Measurements from ENCODE around the gene NEK7.

DNA sequence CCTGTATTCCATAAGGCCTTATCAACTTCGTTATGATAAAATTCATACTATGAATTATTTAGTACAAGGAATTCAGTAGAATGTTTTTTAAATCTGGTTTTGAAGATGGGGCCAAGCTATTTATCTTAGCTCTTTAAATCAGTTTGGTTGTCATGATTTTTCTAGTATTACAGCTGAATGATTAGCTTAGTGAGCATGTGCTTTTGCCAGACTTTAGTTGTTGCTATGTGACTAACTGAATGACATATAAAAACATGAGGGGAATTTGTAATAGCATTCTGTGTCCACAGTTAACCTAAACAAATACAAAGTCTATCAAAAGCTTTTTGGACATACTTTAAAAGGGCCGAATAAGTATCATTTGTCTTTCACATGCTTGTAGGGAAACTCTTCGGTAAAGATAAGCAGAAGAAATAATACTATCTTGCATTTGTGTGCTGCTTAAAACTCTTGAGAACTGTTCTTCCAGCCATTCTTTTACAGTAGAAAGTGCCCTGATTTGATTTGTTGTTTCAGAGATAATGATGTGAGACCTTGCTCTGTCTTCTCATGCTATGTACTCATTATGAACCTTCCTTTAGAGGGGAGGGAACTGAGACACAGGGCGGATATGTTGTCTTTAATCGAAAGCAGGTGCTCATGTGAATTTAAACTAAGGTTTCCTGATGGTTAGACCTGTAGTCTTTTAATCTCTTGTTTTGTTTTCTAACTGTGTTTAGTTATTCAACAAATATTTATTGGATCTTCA, 18.8 kb downstream of the NEK7 start:
- no peak for TF ChIP-seq POLR2A (IDR thresholded peaks at IDR 0.05)
- TF ChIP-seq, protein P1, sequence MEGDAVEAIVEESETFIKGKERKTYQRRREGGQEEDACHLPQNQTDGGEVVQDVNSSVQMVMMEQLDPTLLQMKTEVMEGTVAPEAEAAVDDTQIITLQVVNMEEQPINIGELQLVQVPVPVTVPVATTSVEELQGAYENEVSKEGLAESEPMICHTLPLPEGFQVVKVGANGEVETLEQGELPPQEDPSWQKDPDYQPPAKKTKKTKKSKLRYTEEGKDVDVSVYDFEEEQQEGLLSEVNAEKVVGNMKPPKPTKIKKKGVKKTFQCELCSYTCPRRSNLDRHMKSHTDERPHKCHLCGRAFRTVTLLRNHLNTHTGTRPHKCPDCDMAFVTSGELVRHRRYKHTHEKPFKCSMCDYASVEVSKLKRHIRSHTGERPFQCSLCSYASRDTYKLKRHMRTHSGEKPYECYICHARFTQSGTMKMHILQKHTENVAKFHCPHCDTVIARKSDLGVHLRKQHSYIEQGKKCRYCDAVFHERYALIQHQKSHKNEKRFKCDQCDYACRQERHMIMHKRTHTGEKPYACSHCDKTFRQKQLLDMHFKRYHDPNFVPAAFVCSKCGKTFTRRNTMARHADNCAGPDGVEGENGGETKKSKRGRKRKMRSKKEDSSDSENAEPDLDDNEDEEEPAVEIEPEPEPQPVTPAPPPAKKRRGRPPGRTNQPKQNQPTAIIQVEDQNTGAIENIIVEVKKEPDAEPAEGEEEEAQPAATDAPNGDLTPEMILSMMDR (IDR thresholded peaks at IDR 0.05), result no peak

Data from ovary (tissue), 3 donors.